NT2/D1 (cell line): ENCODE results near the gene TSC22D1.

ENCODE experiments used
- SUZ12 ChIP-seq: IDR thresholded peaks from 2 replicates; pipeline ENCODE4 v1.6.1; 2011; ENCODE audit not compliant: insufficient read length, insufficient read depth; ENCODE audit errors: extremely low read depth
- YY1 ChIP-seq: IDR thresholded peaks from 2 replicates; pipeline ENCODE4 v1.6.1; 2011; ENCODE audit not compliant: insufficient read length, insufficient read depth
- ZNF274 ChIP-seq: IDR thresholded peaks from 2 replicates; pipeline ENCODE4 v1.6.1; 2011; ENCODE audit warnings: mild to moderate bottlenecking, low read depth, low read length

GRCh38 chr13:44410328-44410859 lies 165.7 kb downstream of the TSC22D1 start:
- no peak for TF ChIP-seq ZNF274
- TF ChIP-seq YY1: no peak
- no peak for TF ChIP-seq SUZ12
